ENCODE data around the gene TOP1.

The TOP1 gene

DNA sequence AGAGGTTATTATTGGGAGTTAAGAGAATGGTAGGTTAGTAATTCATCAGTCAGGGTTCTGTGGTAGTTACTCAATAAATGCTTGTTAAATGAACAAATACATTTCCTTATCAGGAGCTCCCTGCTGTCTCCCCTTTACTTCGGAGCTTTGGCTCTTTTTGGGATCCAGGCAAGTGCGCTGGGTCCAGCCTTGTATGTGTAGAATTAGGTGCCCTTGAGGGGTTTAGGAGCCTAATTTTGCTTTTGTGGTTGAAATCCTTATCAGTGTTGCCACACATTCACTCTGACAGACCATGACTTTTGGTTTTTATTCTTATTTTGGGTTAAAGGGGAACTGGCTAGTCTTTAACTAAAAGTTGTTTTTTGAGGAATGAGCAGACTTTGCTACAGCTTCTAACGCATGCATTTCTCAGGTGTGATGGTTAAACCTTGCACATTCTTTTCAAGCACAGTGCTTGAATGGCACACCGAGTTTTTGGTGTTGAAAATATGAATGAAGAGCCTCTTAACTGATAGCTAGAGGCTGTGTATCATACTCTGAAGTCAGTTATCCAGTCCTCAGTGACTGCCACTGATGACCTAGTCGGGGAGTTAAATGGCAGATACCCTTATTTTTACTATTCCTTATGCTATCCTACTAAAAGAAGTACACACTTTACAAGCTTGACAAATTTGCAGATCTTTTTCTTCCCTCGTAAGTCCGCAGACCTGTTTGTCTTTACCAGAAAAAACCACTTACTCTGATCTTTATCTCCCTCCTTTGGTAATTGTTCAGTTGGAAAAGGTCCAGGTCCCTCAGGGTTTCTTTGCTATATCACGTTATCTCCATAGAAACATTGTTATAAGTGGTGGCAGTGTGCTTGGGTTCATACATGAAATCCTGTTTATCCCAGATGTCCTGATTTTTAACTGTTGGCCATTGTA lies 58.0 kb downstream of the TOP1 start:
- no peaks in the 10 kb centered on the region for H3K9me3 ChIP-seq (ENCODE audit: severe bottlenecking)
- ATAC-seq (ENCODE audit: low read depth) = peak; percentile 35
- DNase-seq (ENCODE audit: low spot score) = no peak
- H3K27ac ChIP-seq (ENCODE audit: poor library complexity, severe bottlenecking) = peak overlapping the region; percentile 39
- H3K36me3 ChIP-seq (ENCODE audit: low read depth) = peaks cover 100% of the 10 kb centered on the region
- H3K4me1 ChIP-seq (ENCODE audit: insufficient read depth, poor library complexity, severe bottlenecking) = peaks cover 15% of the 10 kb centered on the region
- H3K27me3 ChIP-seq (ENCODE audit: insufficient read depth, poor library complexity, severe bottlenecking) = no peaks in the 10 kb centered on the region
- TF ChIP-seq, protein P1, sequence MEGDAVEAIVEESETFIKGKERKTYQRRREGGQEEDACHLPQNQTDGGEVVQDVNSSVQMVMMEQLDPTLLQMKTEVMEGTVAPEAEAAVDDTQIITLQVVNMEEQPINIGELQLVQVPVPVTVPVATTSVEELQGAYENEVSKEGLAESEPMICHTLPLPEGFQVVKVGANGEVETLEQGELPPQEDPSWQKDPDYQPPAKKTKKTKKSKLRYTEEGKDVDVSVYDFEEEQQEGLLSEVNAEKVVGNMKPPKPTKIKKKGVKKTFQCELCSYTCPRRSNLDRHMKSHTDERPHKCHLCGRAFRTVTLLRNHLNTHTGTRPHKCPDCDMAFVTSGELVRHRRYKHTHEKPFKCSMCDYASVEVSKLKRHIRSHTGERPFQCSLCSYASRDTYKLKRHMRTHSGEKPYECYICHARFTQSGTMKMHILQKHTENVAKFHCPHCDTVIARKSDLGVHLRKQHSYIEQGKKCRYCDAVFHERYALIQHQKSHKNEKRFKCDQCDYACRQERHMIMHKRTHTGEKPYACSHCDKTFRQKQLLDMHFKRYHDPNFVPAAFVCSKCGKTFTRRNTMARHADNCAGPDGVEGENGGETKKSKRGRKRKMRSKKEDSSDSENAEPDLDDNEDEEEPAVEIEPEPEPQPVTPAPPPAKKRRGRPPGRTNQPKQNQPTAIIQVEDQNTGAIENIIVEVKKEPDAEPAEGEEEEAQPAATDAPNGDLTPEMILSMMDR (IDR thresholded peaks at IDR 0.05; ENCODE audit: poor library complexity, severe bottlenecking) = no peak
- no peak overlapping the region for H3K4me3 ChIP-seq (ENCODE audit: severe bottlenecking)

DNA sequence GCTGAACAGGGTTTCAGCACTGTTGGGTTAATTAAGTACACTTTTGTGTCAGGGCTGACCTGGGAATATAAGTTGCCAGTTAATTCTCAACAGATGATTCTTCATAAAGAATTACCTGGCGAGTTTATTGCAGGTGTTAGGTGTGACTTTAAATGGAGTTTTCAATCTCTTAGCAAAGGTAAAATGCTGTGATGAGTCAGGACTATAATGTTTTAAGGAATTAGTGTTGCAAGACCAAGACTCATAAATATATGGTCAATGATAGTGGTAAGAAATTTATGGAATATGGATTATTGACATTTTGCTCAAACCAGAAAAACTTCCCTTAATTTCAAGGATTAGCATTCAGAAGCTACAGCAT lies 58.7 kb downstream of the TOP1 start:
- Histone ChIP-seq H3K4me1 (ENCODE audit: insufficient read depth, poor library complexity, severe bottlenecking) (peaks cover 15% of the 10 kb centered on the region), H3K27ac (ENCODE audit: poor library complexity, severe bottlenecking) (peak overlapping the region; percentile 39), H3K36me3 (ENCODE audit: low read depth) (peaks cover 100% of the 10 kb centered on the region), H3K9me3 (ENCODE audit: severe bottlenecking) (no peaks in the 10 kb centered on the region), H3K27me3 (ENCODE audit: insufficient read depth, poor library complexity, severe bottlenecking) (no peaks in the 10 kb centered on the region), H3K4me3 (ENCODE audit: severe bottlenecking) (no peak overlapping the region)
- ATAC-seq (ENCODE audit: low read depth) (peak; percentile 49), DNase-seq (ENCODE audit: low spot score) (no peak)
- TF ChIP-seq, protein P1 (IDR thresholded peaks at IDR 0.05; ENCODE audit: poor library complexity, severe bottlenecking) = no peak

DNA sequence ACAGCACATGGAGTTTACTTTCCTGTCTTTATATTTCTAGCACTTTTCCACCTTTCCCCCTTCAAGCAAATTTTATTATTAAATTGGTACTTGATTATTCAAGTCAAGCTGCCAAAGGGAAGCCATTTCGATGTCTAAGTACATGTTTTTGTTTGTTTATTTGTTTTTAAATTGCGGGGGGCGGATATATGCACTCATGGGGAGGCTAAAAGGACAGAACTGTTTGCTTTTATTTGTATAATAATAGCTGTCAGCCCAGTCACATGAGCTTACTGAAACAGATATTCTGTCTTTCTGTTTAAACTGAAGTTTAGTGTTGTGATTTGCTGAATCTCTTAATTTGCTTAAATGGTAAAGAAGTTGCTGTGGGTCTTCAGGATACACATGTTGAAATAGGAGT lies 59.2 kb downstream of the TOP1 start:
- H3K36me3 ChIP-seq (ENCODE audit: low read depth) = peaks cover 100% of the 10 kb centered on the region
- DNase-seq (ENCODE audit: low spot score) (no peak), ATAC-seq (ENCODE audit: low read depth) (no peak)
- H3K27ac ChIP-seq (ENCODE audit: poor library complexity, severe bottlenecking) = peak overlapping the region; percentile 39
- no peaks in the 10 kb centered on the region for H3K27me3 ChIP-seq (ENCODE audit: insufficient read depth, poor library complexity, severe bottlenecking)
- H3K9me3 ChIP-seq (ENCODE audit: severe bottlenecking) = no peaks in the 10 kb centered on the region
- TF ChIP-seq, protein P1 (IDR thresholded peaks at IDR 0.05; ENCODE audit: poor library complexity, severe bottlenecking) = no peak
- peaks cover 15% of the 10 kb centered on the region for H3K4me1 ChIP-seq (ENCODE audit: insufficient read depth, poor library complexity, severe bottlenecking)
- no peak overlapping the region for H3K4me3 ChIP-seq (ENCODE audit: severe bottlenecking)

DNA sequence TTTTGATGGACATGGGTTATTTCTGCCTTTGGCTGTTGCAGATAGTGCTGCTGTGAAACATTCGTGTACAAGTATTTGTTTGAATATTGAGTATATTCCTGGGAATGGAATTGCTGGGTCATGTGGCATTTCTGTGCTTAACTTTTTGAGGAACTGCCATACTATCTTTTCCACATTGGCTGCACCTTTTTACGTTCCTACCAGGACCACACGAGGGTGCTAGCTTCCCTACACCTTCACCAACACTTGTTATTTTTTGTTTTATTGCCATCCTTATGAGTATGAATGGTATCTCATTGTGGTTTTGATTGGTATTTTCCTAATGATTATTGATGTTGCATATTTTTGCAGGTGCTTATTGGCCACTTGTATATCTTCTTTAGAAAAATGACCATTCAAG lies 60.9 kb downstream of the TOP1 start:
- TF ChIP-seq, protein P1 (IDR thresholded peaks at IDR 0.05; ENCODE audit: poor library complexity, severe bottlenecking) = peak; percentile 41
- H3K4me1 ChIP-seq (ENCODE audit: insufficient read depth, poor library complexity, severe bottlenecking) = peaks cover 15% of the 10 kb centered on the region
- ATAC-seq (ENCODE audit: low read depth) (no peak), DNase-seq (ENCODE audit: low spot score) (no peak)
- no peaks in the 10 kb centered on the region for H3K9me3 ChIP-seq (ENCODE audit: severe bottlenecking)
- no peak overlapping the region for H3K27ac ChIP-seq (ENCODE audit: poor library complexity, severe bottlenecking)
- no peak overlapping the region for H3K4me3 ChIP-seq (ENCODE audit: severe bottlenecking)
- H3K36me3 ChIP-seq (ENCODE audit: low read depth) = peaks cover 100% of the 10 kb centered on the region
- H3K27me3 ChIP-seq (ENCODE audit: insufficient read depth, poor library complexity, severe bottlenecking) = no peaks in the 10 kb centered on the region

DNA sequence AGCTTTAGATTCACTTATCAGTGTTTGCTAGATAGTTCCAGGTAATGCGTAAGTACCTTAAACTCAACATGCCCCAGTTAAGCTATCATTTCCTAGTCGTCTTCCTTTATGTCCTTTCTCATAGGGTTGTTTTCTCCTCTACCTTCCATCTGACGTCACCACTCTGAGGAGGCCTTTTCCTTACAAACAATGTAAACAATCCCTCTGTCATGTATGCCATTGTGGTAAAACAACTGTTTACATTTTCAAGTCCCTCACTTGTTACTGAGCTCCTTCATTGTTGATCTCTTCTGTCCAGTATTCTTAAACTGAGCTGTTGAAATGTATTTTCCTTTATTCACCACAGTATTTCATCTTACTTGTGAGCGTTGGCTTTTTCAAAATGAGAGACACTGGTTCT lies 63.3 kb downstream of the TOP1 start:
- no peaks in the 10 kb centered on the region for H3K27me3 ChIP-seq (ENCODE audit: insufficient read depth, poor library complexity, severe bottlenecking)
- DNase-seq (ENCODE audit: low spot score) = no peak
- H3K4me3 ChIP-seq (ENCODE audit: severe bottlenecking) = no peak overlapping the region
- peaks cover 100% of the 10 kb centered on the region for H3K36me3 ChIP-seq (ENCODE audit: low read depth)
- TF ChIP-seq, protein P1 (IDR thresholded peaks at IDR 0.05; ENCODE audit: poor library complexity, severe bottlenecking) = no peak
- ATAC-seq (ENCODE audit: low read depth) = no peak
- no peaks in the 10 kb centered on the region for H3K9me3 ChIP-seq (ENCODE audit: severe bottlenecking)
- peaks cover 5% of the 10 kb centered on the region for H3K4me1 ChIP-seq (ENCODE audit: insufficient read depth, poor library complexity, severe bottlenecking)
- H3K27ac ChIP-seq (ENCODE audit: poor library complexity, severe bottlenecking) = no peak overlapping the region
